Loucy (cell line): ENCODE data around the gene PDE8A.

Experiments
- H2AFZ ChIP-seq: fragments of 200-600 bp; sonication (generic); 2 replicates; pipeline ENCODE4 v1.6.0; 2016; ENCODE audit warnings: antibody characterized with exemption, mild to moderate bottlenecking, low read length, moderate library complexity
- H3F3A ChIP-seq: fragments of 200-600 bp; 2 replicates; pipeline ENCODE4 v1.6.0; 2016; ENCODE audit warnings: antibody characterized with exemption, low read depth, mild to moderate bottlenecking
- H3K27me3 ChIP-seq: fragments of 200-600 bp; sonication (generic); 2 replicates; pipeline ENCODE4 v1.6.1; 2014; ENCODE audit warnings: low read length, mild to moderate bottlenecking; ENCODE audit not compliant: insufficient read depth, poor library complexity, severe bottlenecking
- H3K36me3 ChIP-seq: fragments of 200-600 bp; sonication (generic); 2 replicates; pipeline ENCODE4 v1.6.1; 2016; ENCODE audit warnings: low read length; ENCODE audit not compliant: insufficient read depth
- H3K4me1 ChIP-seq: fragments of 200-600 bp; sonication (generic); 2 replicates; pipeline ENCODE4 v1.5.1; 2014; ENCODE audit warnings: low read length, mild to moderate bottlenecking; ENCODE audit not compliant: insufficient read depth, poor library complexity, severe bottlenecking
- H3K4me2 ChIP-seq: fragments of 200-600 bp; sonication (generic); 2 replicates; pipeline ENCODE4 v1.6.0; 2014; ENCODE audit warnings: antibody characterized with exemption, low read length, low read depth, mild to moderate bottlenecking; ENCODE audit not compliant: poor library complexity, severe bottlenecking
- H3K4me3 ChIP-seq: fragments of 200-600 bp; sonication (generic); 2 replicates; pipeline ENCODE4 v1.5.1; 2014; ENCODE audit warnings: low read length, mild to moderate bottlenecking, mixed read lengths; ENCODE audit not compliant: poor library complexity, severe bottlenecking
- H3K79me2 ChIP-seq: fragments of 200-600 bp; sonication (generic); 2 replicates; pipeline ENCODE4 v1.6.1; 2014; ENCODE audit warnings: low read length; ENCODE audit not compliant: insufficient read depth
- H3K9ac ChIP-seq: fragments of 200-600 bp; sonication (generic); 2 replicates; pipeline ENCODE4 v1.6.0; 2014; ENCODE audit warnings: mild to moderate bottlenecking, low read depth, low read length, moderate library complexity; ENCODE audit not compliant: poor library complexity, severe bottlenecking
- H3K9me2 ChIP-seq: fragments of 200-600 bp; sonication (generic); replicated peaks from 2 replicates; pipeline ENCODE4 v1.6.1; 2016; ENCODE audit warnings: low read depth, low read length, mixed read lengths
- H3K9me3 ChIP-seq: fragments of 200-600 bp; sonication (generic); 2 replicates; pipeline ENCODE4 v1.6.1; 2014; ENCODE audit warnings: mild to moderate bottlenecking, antibody characterized with exemption, low read length, low read depth; ENCODE audit not compliant: insufficient read depth
- H4K20me1 ChIP-seq: fragments of 200-600 bp; sonication (generic); 2 replicates; pipeline ENCODE4 v1.6.0; 2014; ENCODE audit warnings: antibody characterized with exemption, low read length, mild to moderate bottlenecking; ENCODE audit not compliant: insufficient read depth, poor library complexity, severe bottlenecking
- EZH2phosphoT487 ChIP-seq: fragments of 200-600 bp; IDR thresholded peaks from 2 replicates; pipeline ENCODE4 v1.6.1; 2018; ENCODE audit warnings: antibody characterized with exemption, mild to moderate bottlenecking, moderate library complexity, borderline replicate concordance
- TF ChIP-seq, protein P1 (sequence below): fragments of 200-600 bp; sonication (generic); conservative IDR thresholded peaks from 2 replicates; pipeline ENCODE4 v1.5.1; 2014; ENCODE audit warnings: mild to moderate bottlenecking, antibody characterized with exemption, low read length

The PDE8A gene

DNA sequence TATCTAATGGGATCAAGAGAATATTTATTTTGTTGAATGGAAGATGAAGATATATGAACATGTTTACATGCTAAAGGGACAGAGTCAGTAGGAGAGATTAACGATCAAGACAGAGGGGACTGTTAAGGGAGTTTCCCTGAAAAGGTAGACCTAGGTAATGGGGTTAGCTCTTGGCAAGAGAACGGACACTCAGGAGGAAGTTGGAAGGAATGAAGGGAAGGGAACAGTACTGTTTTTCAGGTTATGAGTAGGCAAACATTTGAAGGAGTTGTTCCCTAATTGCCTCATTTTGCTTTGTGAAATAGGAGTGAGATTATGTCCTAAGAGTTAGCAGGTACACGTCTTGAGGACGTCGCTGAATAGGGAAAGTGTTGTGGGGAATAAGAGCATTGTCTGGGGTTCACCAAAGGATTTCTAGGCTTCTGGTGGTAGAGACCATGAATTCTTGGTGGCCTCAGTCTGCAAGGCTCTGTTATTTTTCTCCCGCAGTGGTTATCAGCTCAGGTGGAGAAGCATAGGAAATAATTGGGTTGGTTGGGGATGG is 41.3 kb downstream of the PDE8A start:
- no peak overlapping the region for H3K4me2 ChIP-seq
- no peaks in the 10 kb centered on the region for H3F3A ChIP-seq
- H3K9me2 ChIP-seq: no peaks in the 10 kb centered on the region
- H3K9ac ChIP-seq: no peak overlapping the region
- H3K36me3 ChIP-seq: no peaks in the 10 kb centered on the region
- H3K4me3 ChIP-seq: no peak overlapping the region
- H3K9me3 ChIP-seq: no peaks in the 10 kb centered on the region
- peaks cover 30% of the 10 kb centered on the region for H3K4me1 ChIP-seq
- TF ChIP-seq, protein P1, sequence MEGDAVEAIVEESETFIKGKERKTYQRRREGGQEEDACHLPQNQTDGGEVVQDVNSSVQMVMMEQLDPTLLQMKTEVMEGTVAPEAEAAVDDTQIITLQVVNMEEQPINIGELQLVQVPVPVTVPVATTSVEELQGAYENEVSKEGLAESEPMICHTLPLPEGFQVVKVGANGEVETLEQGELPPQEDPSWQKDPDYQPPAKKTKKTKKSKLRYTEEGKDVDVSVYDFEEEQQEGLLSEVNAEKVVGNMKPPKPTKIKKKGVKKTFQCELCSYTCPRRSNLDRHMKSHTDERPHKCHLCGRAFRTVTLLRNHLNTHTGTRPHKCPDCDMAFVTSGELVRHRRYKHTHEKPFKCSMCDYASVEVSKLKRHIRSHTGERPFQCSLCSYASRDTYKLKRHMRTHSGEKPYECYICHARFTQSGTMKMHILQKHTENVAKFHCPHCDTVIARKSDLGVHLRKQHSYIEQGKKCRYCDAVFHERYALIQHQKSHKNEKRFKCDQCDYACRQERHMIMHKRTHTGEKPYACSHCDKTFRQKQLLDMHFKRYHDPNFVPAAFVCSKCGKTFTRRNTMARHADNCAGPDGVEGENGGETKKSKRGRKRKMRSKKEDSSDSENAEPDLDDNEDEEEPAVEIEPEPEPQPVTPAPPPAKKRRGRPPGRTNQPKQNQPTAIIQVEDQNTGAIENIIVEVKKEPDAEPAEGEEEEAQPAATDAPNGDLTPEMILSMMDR: no peak
- no peak for TF ChIP-seq EZH2phosphoT487
- H3K27me3 ChIP-seq: no peaks in the 10 kb centered on the region
- H4K20me1 ChIP-seq: peaks cover 10% of the 10 kb centered on the region
- peaks cover 53% of the 10 kb centered on the region for H3K79me2 ChIP-seq
- no peak overlapping the region for H2AFZ ChIP-seq

DNA sequence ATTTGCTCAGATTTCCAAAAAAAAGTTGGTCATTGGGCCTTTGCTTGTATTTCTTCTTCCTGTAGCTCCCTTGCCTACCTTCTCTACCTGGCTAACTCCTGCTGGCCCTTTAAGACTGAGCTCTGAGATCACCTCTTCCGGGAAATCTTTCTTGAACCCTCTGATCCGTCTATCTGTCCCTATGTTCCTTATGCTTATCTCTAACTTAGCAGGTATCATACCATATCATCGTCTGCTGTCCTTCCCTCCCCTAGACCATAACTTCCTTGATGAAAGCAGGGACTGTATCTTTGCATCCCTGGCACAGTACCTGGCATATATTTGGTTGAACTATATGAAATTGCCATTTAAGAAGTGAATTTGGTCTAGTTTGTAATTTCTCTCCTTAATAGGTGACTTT is 42.3 kb downstream of the PDE8A start:
- H2AFZ ChIP-seq: no peak overlapping the region
- no peaks in the 10 kb centered on the region for H3F3A ChIP-seq
- H3K4me2 ChIP-seq: no peak overlapping the region
- H3K4me1 ChIP-seq: peaks cover 30% of the 10 kb centered on the region
- no peaks in the 10 kb centered on the region for H3K9me2 ChIP-seq
- no peaks in the 10 kb centered on the region for H3K27me3 ChIP-seq
- TF ChIP-seq EZH2phosphoT487: no peak
- TF ChIP-seq, protein P1: no peak
- peaks cover 10% of the 10 kb centered on the region for H4K20me1 ChIP-seq
- peaks cover 45% of the 10 kb centered on the region for H3K79me2 ChIP-seq
- no peaks in the 10 kb centered on the region for H3K9me3 ChIP-seq
- H3K36me3 ChIP-seq: no peaks in the 10 kb centered on the region
- no peak overlapping the region for H3K4me3 ChIP-seq
- H3K9ac ChIP-seq: no peak overlapping the region

DNA sequence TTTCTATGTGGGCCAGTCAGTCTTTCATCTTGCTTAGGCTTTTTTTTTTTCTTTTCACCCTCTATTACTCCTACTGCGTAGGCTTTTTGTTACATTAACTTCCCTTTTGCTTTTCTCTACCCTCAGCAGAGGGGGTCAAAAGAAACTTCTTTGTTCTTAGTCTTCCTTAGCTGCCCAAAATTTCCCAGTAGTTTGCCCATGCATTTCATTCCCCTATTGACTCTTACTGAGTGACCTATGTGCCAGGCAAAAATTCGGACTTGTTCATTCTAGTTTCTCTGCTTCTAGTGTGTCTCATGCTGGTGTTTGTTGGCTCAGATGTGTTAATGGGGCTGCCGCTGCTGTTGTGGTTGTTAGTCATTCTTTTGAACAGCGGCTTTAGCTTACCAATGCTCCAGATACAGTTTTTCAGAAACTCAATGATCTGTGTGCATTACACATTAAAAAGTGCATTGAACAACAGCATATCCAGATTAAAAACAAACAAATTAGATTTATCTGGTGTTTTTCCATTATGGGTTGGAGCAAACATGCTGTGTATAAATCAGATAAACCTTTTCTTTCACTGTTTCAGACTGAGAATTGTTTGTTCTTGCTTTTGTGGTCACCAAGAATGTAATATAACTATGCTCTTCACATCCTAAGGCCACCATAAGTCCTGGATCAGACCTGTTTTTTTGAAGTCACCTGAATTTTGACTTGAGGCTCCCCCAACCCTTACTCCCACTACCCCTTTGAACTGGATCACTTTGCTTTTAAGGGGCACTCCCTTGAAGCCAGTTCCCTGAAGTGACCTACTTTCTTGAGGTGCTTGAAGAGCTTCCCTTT is 43.1 kb downstream of the PDE8A start:
- Histone ChIP-seq H3K9me2 (no peaks in the 10 kb centered on the region), H3K4me1 (peaks cover 32% of the 10 kb centered on the region), H3K9ac (no peak overlapping the region), H3K9me3 (no peaks in the 10 kb centered on the region), H3F3A (no peaks in the 10 kb centered on the region), H3K4me2 (no peak overlapping the region), H3K36me3 (no peaks in the 10 kb centered on the region), H3K4me3 (no peak overlapping the region), H2AFZ (no peak overlapping the region), H3K27me3 (no peaks in the 10 kb centered on the region), H4K20me1 (peaks cover 10% of the 10 kb centered on the region), H3K79me2 (peaks cover 48% of the 10 kb centered on the region)
- TF ChIP-seq, protein P1: no peak
- no peak for TF ChIP-seq EZH2phosphoT487
